Measurements from ENCODE around the gene FBLN2.

The FBLN2 gene

GRCh38 chr3:13627681-13628080, 78.8 kb downstream of the FBLN2 start:
- no peak for DNase-seq

- no peak for DNase-seq
These were observed 79.5 kb downstream of the FBLN2 start for GRCh38 chr3:13628432-13628831.

- no peak for DNase-seq
These were observed 80.1 kb downstream of the FBLN2 start for GRCh38 chr3:13628841-13629551.

- no peak for DNase-seq
These were observed 80.7 kb downstream of the FBLN2 start for GRCh38 chr3:13629644-13630043.

- no peak for DNase-seq
These were observed 82.3 kb downstream of the FBLN2 start for GRCh38 chr3:13631256-13631655.

GRCh38 chr3:13633176-13633575, 84.3 kb downstream of the FBLN2 start:
- DNase-seq: no peak

- no peak for DNase-seq
These were observed 85.2 kb downstream of the FBLN2 start for GRCh38 chr3:13634151-13634550.

GRCh38 chr3:13634615-13635014, 85.7 kb downstream of the FBLN2 start:
- no peak for DNase-seq

GRCh38 chr3:13636186-13636585, 87.3 kb downstream of the FBLN2 start:
- no peak for DNase-seq

GRCh38 chr3:13636874-13637273, 87.9 kb downstream of the FBLN2 start:
- no peak for DNase-seq

- DNase-seq: no peak
These were observed 88.5 kb downstream of the FBLN2 start for GRCh38 chr3:13637311-13637891.

GRCh38 chr3:13637953-13638352, 89.0 kb downstream of the FBLN2 start:
- DNase-seq: no peak

GRCh38 chr3:13638927-13639326, 90.0 kb downstream of the FBLN2 start:
- no peak for DNase-seq

GRCh38 chr3:13642597-13642996, 93.7 kb downstream of the FBLN2 start:
- no peak for DNase-seq

GRCh38 chr3:13644341-13645117, 95.6 kb downstream of the FBLN2 start:
- DNase-seq: no peak

- DNase-seq: no peak
These were observed 97.1 kb downstream of the FBLN2 start for GRCh38 chr3:13645801-13646637.

- no peak for DNase-seq
These were observed 98.6 kb downstream of the FBLN2 start for GRCh38 chr3:13647298-13648059.

GRCh38 chr3:13648060-13649001, 99.4 kb downstream of the FBLN2 start:
- DNase-seq: peak; percentile 91

- DNase-seq: peak; percentile 92
These were observed 101.5 kb downstream of the FBLN2 start for GRCh38 chr3:13650210-13651056.

- no peak for DNase-seq
These were observed 102.1 kb downstream of the FBLN2 start for GRCh38 chr3:13651057-13651400.

Measured in activated effector memory CD4-positive, alpha-beta T cell treated with anti-CD3 and anti-CD28 coated beads, Interleukin-2, amount 50 U/mL, for 16 hours (primary cell).